22Rv1 (cell line): ENCODE results near the gene SRPRB.

ENCODE experiments used
- CTCF ChIP-seq: fragments of 450-650 bp; IDR thresholded peaks from 2 replicates; pipeline ENCODE4 v1.5.1; 2017; ENCODE audit warnings: mild to moderate bottlenecking
- ZFX ChIP-seq: fragments of 450-650 bp; IDR thresholded peaks from 2 replicates; pipeline ENCODE4 v1.6.1; 2017; ENCODE audit warnings: antibody characterized with exemption, borderline replicate concordance

DNA sequence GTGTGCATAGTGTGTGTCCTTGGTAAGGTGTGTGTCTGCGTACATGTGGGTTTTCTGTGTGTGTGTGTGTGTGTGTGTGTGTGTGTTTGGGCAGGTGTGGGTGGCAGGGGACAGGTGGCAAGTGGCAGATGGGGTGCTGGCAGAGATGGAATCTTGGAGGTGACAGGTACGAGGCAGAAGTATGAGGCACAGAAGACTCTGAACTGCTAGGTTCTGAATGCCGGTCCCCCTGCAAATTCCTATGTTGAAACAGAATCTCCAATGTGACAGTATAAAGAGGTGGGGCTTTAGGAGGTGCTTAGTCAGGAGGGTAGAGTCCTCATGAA, 29.8 kb downstream of the SRPRB start:
- no peak for TF ChIP-seq CTCF
- TF ChIP-seq ZFX: no peak
